KMS-11 (cell line): ENCODE data around the gene CHRM3.

Source experiments
- H2AFZ ChIP-seq: fragments of 200-600 bp; sonication (generic); 2 replicates; pipeline ENCODE4 v1.6.1; 2016; ENCODE audit warnings: antibody characterized with exemption, mixed run types, low read depth
- H3K27ac ChIP-seq: fragments of 200-600 bp; sonication (generic); 2 replicates; pipeline ENCODE4 v1.6.1; 2016; ENCODE audit warnings: mild to moderate bottlenecking, mixed run types
- H3K27me3 ChIP-seq: fragments of 200-600 bp; sonication (generic); 2 replicates; pipeline ENCODE4 v1.6.1; 2017; ENCODE audit warnings: mild to moderate bottlenecking, low read depth, mixed run types, moderate library complexity; ENCODE audit not compliant: insufficient read depth
- H3K36me3 ChIP-seq: fragments of 200-600 bp; sonication (generic); 2 replicates; pipeline ENCODE4 v1.6.1; 2017; ENCODE audit warnings: mild to moderate bottlenecking, mixed run types; ENCODE audit not compliant: insufficient read depth
- H3K4me1 ChIP-seq: fragments of 200-600 bp; sonication (generic); 2 replicates; pipeline ENCODE4 v1.6.1; 2016; ENCODE audit warnings: mild to moderate bottlenecking, low read depth, mixed run types; ENCODE audit not compliant: poor library complexity, severe bottlenecking
- H3K4me2 ChIP-seq: fragments of 200-600 bp; sonication (generic); 2 replicates; pipeline ENCODE4 v1.7.0; 2016; ENCODE audit warnings: mild to moderate bottlenecking, mixed run types
- H3K4me3 ChIP-seq: fragments of 200-600 bp; sonication (generic); IDR thresholded peaks from 2 replicates; pipeline ENCODE4 v1.6.1; 2017; ENCODE audit warnings: low read depth, low read length, mixed read lengths; ENCODE audit not compliant: insufficient read depth
- H3K79me2 ChIP-seq: fragments of 200-600 bp; sonication (generic); 2 replicates; pipeline ENCODE4 v1.6.1; 2016; ENCODE audit warnings: low read depth, mixed run types; ENCODE audit not compliant: insufficient read depth
- H3K9ac ChIP-seq: fragments of 200-600 bp; sonication (generic); 2 replicates; pipeline ENCODE4 v1.6.1; 2016; ENCODE audit warnings: mild to moderate bottlenecking, mixed run types
- H4K20me1 ChIP-seq: fragments of 200-600 bp; sonication (generic); 2 replicates; pipeline ENCODE4 v1.6.1; 2016; ENCODE audit warnings: mild to moderate bottlenecking, mixed run types; ENCODE audit not compliant: insufficient read depth
- CTCF ChIP-seq: fragments of 200-600 bp; sonication (generic); conservative IDR thresholded peaks from 2 replicates; pipeline ENCODE4 v1.6.1; 2017; ENCODE audit warnings: low read depth, mild to moderate bottlenecking, antibody characterized with exemption, low read length, moderate library complexity, mixed read lengths

CHRM3 gene

GRCh38 chr1:239389703-239390102 lies 3.3 kb downstream of the CHRM3 start:
- Histone ChIP-seq H3K79me2 (no peaks in the 10 kb centered on the region), H4K20me1 (no peaks in the 10 kb centered on the region), H3K4me2 (no peak overlapping the region), H3K4me3 (no peak overlapping the region), H3K36me3 (no peaks in the 10 kb centered on the region), H3K27me3 (no peaks in the 10 kb centered on the region), H3K9ac (no peak overlapping the region), H3K27ac (no peak overlapping the region), H2AFZ (no peak overlapping the region), H3K4me1 (no peaks in the 10 kb centered on the region)
- no peak for TF ChIP-seq CTCF

GRCh38 chr1:239392271-239392670 lies 5.9 kb downstream of the CHRM3 start:
- H3K79me2 ChIP-seq: no peaks in the 10 kb centered on the region
- TF ChIP-seq CTCF: no peak
- H3K9ac ChIP-seq: no peak overlapping the region
- no peaks in the 10 kb centered on the region for H3K27me3 ChIP-seq
- no peak overlapping the region for H3K27ac ChIP-seq
- no peak overlapping the region for H2AFZ ChIP-seq
- no peaks in the 10 kb centered on the region for H3K4me1 ChIP-seq
- no peak overlapping the region for H3K4me3 ChIP-seq
- H3K36me3 ChIP-seq: no peaks in the 10 kb centered on the region
- H3K4me2 ChIP-seq: no peak overlapping the region
- H4K20me1 ChIP-seq: no peaks in the 10 kb centered on the region

- H3K9ac ChIP-seq: no peak overlapping the region
- no peak overlapping the region for H3K27ac ChIP-seq
- no peaks in the 10 kb centered on the region for H3K36me3 ChIP-seq
- TF ChIP-seq CTCF: no peak
- H2AFZ ChIP-seq: no peak overlapping the region
- H3K27me3 ChIP-seq: no peaks in the 10 kb centered on the region
- no peaks in the 10 kb centered on the region for H3K79me2 ChIP-seq
- H4K20me1 ChIP-seq: no peaks in the 10 kb centered on the region
- H3K4me3 ChIP-seq: no peak overlapping the region
- H3K4me2 ChIP-seq: no peak overlapping the region
- H3K4me1 ChIP-seq: no peaks in the 10 kb centered on the region
These were observed 7.7 kb downstream of the CHRM3 start for GRCh38 chr1:239394107-239394506.

- no peaks in the 10 kb centered on the region for H4K20me1 ChIP-seq
- H3K4me2 ChIP-seq: no peak overlapping the region
- no peaks in the 10 kb centered on the region for H3K27me3 ChIP-seq
- no peaks in the 10 kb centered on the region for H3K79me2 ChIP-seq
- no peak overlapping the region for H3K4me3 ChIP-seq
- H3K36me3 ChIP-seq: no peaks in the 10 kb centered on the region
- no peaks in the 10 kb centered on the region for H3K4me1 ChIP-seq
- TF ChIP-seq CTCF: no peak
- H2AFZ ChIP-seq: no peak overlapping the region
- no peak overlapping the region for H3K9ac ChIP-seq
- no peak overlapping the region for H3K27ac ChIP-seq
These were observed 27.5 kb downstream of the CHRM3 start for GRCh38 chr1:239413916-239414315.

GRCh38 chr1:239417221-239417620 lies 30.9 kb downstream of the CHRM3 start:
- Histone ChIP-seq H3K4me1 (no peaks in the 10 kb centered on the region), H3K27me3 (no peaks in the 10 kb centered on the region), H2AFZ (no peak overlapping the region), H4K20me1 (no peaks in the 10 kb centered on the region), H3K9ac (no peak overlapping the region), H3K36me3 (no peaks in the 10 kb centered on the region), H3K79me2 (no peaks in the 10 kb centered on the region), H3K27ac (no peak overlapping the region), H3K4me3 (no peak overlapping the region), H3K4me2 (no peak overlapping the region)
- no peak for TF ChIP-seq CTCF
